Stimulated activated naive CD4-positive, alpha-beta T cell treated with Interleukin-2 at 50 U/mL for 16 hours (primary cell): ENCODE measurements around the gene SNTB2.
"Not testable (repeated sequence)": the region's sequence is repeated elsewhere in the genome, so short reads cannot be mapped to it uniquely, and the experiment has no call there.

Experiments
- DNase-seq: peaks from one replicate; lab custom pipeline; 2025; lab: John Stamatoyannopoulos, UW

The SNTB2 gene

DNA sequence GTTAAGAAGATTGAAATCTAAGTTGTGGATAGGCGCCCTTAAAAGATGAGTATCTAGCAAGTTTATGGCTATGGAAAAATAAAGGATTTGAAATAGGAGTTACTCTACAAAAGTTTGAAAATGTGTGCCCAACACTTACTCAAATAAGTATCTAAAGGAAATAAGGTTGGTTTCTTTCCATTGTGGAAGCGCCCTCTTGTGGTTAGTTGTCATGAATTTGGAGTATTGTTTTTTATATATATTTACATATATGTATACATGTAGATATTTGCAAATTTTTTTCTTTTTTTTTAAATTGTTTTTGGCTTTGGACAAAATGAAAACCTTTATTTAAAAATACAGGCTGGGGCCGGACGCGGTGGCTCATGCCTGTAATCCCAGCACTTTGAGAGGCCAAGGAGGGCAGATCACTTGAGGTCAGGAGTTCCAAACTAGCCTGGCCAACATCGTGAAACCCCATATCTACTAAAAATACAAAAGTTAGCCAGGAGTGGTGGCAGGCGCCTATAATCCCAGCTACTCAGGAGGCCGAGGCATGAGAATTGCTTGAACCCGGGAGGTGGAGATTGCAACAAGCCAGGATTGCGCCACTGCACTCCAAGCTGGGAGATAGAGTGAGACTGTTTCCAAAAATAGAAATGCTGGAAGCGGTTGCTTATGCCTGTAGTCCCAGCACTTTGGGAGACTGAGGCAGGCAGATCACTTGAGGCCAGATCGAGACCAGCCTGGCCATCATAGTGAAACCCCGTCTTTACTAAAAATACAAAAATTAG is 100.2 kb downstream of the SNTB2 start:
- no peak for DNase-seq

DNA sequence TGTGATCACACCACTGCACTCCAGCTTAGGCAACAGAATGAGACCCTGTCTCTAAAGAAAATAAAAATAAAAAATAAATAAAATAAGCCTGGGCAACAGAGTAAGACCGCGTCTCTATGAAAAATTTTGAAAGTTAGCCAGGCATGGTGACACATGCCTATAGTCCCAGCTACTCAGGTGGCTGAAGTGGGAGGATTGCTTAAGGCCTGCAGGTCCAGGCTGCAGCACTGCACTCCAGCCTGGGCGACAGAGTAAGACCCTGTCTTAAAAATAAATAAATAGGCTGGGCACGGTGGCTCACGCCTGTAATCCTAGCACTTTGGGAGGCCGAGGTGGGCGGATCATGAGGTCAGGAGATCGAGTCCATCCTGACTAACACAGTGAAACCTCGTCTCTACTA is 104.7 kb downstream of the SNTB2 start:
- not testable (repeated sequence) for DNase-seq

DNA sequence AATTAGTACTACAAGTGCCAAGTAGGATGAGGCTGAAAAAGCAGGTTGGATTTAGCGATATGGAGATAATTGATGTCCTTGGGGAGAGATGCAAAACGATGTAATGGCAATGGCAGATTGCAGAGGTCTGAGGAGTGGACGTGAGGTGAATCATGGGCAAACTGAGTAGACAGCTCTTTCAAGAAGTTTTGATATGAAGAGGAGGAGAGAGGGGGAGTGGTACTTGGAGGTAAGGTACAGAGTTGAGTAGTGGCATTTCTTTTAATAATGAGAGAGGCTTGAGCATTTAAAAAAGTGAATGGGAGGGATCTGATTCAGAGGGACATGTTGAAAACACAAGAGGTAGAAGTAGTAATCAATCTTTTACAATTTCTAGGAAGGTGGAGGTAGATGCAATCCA is 106.4 kb downstream of the SNTB2 start:
- no peak for DNase-seq

DNA sequence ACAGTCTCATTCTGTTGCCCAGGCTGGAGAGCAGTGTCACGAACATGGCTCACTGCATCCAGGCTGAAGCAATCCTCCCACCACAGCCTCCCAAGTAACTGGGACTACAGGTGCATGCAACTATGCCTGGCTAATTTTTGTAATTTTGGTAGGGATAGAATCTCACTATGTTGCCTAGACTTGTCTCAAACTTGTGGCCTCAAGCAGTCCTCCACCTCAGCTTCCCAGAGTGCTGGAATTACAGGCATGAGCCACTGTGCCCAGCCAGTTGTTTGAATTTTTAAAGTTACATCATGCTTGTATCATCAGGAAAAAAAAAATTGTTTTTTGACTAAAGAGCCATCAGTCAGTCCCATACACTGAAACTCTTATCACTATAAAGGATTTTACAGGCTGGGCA is 107.1 kb downstream of the SNTB2 start:
- DNase-seq = no peak

- DNase-seq = not testable (repeated sequence)
Measured at GRCh38 chr16:69296771-69297170, 109.8 kb downstream of the SNTB2 start.

GRCh38 chr16:69298261-69298660 is 111.3 kb downstream of the SNTB2 start:
- no peak for DNase-seq

DNA sequence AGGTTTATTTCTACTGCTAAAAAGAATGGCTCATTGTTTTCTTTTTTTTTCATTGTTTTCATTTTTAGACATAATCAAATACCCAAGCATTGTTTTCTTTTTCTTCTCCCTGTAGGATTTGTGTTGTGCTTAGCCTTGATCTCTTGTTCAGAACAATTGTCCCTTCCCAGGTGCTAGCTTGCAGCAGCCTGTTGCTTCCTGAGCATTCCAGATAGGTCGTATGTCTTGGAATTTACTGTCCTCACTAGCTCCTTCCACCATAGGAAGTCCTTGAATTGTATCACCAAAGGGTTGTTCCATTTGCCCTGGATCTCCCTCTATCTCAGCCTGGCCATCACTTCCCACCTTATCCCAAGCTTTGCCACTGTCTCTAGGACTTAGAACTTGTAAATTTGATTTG is 114.2 kb downstream of the SNTB2 start:
- DNase-seq = no peak

DNA sequence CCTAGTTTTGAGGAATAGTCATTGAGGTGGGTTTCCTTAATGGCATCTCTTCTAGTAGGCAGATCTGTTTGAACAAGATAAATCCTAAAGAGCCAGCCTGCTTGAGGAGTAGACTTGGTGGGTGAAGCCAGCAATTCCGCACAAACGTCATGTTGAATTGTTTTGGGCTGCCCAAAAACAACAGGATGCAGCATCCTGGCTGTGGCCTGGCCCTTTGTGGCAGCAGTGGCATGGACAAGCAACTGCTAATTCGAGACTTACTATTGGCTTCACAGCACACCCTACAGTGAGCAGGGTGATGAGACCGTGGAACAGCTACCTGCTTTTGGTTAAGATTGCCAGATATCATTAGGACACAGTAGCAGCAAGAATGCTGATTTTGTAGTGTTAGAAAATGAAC is 114.9 kb downstream of the SNTB2 start:
- no peak for DNase-seq

GRCh38 chr16:69302301-69302700 is 115.3 kb downstream of the SNTB2 start:
- DNase-seq = no peak

- no peak for DNase-seq
Measured at GRCh38 chr16:69306031-69306430, 119.1 kb downstream of the SNTB2 start.

GRCh38 chr16:69307091-69307490 is 120.1 kb downstream of the SNTB2 start:
- no peak for DNase-seq

DNA sequence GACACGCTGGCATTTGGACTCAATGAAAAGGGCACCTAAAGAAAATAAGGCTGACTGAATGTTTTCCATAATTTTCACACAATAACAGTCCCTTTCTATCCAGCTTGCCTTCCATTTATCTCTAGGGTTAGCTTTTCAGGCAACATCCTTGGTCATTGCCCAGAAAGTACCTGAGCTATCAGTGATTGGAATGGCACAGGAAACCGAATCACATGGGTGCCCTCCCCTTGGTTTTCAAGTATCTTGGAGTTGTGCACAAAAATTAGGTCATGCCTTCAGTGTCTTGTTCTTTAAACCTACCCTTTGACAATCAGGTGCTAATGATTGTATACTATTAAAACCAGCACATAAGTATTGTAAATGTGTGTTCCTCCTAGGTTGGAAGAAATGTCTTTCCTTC is 120.9 kb downstream of the SNTB2 start:
- no peak for DNase-seq

DNA sequence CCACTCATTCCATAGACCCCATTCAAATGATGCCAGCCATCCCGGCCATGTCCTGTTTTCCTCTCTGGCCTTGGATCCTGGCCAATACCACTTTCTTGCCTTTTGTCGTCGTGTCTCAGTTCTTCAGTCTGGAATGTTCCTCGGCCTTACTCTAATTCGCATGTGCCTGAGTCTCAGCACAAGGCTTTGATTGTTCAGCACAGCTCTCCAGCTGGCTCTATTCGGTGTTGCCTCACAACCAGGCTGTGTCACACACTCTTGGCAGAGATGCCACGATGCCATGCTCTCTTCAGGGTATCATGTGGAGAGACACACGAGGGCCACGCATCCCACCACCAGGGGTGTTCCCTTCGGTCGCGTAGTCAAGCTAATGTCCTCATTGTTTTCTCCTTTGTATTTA is 122.4 kb downstream of the SNTB2 start:
- no peak for DNase-seq

DNA sequence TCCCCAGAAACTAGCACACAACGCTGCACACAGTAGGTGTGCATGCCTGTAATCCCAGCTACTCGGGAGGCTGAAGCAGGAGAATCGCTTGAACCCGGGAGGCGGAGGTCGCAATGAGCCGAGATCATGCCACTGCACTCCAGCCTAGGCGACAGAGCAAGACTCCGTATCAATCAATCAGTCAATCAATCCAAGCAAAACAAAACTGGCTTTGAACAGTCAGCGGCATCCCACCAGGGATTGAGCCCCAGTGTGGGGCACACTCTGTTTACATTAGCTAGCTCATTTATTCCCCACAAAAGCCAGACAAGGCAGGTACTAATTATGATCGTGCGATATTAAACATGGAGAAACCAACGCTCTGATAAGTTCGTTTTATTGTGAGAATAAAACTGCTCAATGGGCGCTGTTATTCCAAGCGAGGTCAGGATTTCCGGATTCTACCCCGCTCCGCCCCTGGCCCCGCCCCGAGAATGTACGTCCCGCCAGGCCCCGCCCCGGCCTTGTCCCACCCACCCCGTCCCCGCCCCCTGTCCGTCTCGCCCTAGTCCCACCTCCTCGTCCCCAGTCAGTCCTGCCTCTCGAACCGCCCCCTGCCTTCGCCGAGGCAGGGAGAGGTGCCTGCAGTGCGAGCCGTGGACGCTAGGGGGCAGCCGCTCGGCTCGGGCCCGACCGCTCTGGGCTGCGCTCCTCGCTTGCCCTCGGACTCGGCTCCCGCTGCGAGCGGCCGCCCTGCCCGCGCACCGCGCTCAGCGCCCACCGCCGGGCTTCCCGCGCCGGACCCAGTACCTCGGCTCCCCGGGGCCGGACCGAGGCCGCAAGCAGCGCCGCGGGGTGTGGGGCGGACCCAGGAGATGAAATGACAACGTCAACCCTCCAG is 123.9 kb downstream of the SNTB2 start, which contains the start of gene VPS4A:
Gene VPS4A, plus strand, starts transcription at position 698 of the 880 bp plus-strand sequence. Its CDS starts 162 bp downstream, at position 860.
- DNase-seq = peak; percentile 97

DNA sequence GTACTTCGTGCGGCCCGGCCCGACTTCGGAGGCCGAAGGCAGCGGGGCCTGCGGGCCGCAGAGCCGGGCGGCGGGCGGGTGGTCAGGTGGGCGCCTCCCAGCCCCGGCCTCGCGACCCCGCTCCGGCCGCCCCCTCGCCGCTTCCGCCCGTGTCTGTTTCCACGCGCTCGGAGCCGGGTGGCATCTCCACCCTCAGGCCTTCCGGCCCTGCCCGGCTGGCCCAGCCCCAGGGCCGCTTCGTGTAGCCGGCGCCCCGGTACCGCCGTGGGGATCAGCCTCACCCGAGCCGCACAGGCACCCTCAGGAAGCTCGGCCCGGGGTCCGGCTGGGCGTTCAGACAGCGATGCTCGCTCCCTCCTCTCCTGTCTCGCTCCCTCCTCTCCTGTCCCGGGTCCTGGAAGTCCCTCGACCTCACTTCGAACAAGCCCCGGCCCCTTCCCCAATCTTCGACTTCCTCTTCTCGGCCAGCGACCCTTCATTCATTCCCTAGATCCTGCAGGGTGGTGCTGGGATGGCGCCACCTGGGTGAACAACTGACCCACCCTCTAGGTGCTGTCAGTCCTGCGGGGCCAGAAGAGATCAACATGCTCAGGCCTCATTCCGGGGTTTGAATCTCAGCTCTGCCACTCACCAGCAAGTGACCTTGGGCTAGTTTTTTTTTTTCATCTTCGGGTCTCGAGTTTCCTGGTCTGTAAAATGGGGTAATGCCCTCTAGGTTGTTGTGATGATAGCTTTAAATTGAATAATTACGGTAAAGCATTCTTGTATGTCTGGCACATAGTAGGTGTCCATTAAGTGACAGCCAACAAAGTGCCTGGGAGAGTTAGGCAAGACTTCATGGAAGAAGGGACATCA is 124.8 kb downstream of the SNTB2 start:
- peak; percentile 26 for DNase-seq

- DNase-seq = no peak
Measured at GRCh38 chr16:69313469-69313868, 126.5 kb downstream of the SNTB2 start.

DNA sequence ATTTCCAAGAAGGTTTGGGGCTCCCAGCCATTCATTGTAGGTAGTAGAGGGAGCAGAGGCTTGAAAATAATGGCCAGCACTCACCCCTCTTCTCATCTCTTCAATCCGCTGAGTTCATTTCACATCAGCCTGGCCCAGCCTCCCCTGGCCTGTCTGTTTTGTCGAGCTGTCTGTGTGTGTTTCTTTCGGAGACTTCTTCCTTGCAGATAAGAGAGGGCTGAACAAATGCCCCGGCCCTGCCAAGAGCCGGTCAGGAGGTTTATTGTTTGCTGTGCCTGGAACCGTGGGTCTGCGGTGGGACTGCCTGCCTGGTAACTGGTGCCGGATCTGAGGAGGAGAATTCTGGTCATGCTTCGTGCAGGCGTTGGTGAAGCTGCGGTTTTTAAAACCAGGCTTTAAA is 127.6 kb downstream of the SNTB2 start:
- no peak for DNase-seq

DNA sequence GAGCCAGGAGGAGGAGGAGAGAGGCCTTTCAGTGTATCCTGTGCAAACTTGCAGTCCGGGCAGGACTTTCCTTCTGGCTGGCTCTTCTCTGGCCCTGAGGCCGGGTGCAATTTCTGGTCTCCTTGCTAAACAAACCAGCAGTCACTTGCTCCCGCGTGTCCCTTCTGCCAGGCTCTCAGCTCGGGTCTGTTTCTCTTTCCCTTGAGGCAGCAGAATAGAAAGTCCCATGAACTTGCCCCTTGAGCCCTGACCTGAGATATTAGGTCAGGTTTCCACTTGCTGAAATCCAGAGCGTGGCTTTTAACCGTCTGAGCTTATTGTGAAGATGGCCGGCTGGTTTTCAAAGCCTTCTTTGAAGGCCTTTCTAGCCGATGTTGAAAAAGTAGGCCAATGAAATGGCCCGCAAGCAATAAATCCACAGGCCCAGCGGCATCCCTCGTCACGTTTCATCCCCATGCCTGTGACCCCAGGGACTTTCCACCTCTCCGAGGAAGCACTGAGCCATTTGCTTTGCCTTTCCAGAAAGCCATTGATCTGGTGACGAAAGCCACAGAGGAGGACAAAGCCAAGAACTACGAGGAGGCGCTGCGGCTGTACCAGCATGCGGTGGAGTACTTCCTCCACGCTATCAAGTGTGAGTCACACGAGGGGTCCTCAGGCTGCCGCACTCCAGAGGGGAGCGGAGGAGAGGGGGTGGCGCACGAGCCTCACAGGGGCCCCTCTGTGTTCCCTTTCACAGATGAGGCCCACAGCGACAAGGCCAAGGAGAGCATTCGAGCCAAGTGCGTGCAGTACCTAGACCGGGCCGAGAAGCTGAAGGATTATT is 128.7 kb downstream of the SNTB2 start:
- DNase-seq = no peak

DNA sequence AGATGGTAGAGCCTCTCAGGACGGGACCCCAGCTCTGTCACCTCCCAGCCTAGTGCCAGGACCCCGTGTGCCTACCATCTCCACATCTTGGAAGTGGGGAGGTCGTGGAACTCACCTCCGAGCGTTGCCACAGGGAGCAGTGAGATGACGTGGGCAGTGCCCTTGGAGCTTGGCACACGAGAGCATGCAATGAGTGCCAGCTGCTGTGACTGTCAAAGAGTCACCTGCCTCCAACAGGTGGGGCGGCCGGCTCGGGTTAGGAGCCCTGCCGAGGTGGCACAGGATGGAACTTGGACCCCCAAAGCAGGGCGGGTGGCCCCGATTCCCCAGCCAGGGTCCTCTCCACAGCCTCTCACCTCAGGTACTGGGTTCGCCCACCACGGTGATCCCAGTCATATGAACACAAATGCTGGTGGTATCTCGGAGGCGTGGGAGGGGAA is 129.7 kb downstream of the SNTB2 start:
- DNase-seq = no peak

DNA sequence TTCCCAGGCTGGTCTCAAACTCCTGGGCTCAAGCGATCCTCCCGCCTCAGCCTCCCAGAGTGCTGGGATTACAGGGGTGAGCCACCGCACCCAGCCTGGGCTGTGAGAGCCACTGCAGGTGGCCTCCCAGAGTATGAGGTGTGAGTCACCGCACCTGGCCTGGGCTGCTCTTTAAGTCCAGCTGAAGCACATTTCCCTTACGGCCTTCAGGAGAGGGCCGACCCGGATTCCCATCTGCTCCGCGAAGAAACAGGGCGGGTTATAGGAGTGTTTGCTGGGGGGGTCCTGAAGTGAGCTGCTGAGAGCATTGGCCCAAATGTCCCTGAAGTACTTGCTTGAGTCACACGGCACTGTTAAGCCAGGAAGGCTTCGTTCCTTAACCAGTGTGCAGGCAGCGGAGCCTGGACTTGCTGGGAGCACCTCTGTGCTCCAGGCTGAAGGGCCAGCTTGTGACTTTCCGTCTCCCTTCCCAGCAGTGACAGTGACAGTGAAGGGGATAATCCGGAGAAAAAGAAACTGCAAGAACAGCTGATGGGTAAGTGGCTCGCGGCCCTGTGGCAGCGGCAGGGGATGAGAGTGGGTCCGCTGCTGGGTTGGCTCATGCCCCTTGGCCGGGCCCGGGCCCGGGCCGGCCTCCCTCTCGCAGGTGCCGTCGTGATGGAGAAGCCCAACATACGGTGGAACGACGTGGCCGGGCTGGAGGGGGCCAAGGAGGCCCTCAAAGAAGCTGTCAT is 131.4 kb downstream of the SNTB2 start:
- no peak for DNase-seq

DNA sequence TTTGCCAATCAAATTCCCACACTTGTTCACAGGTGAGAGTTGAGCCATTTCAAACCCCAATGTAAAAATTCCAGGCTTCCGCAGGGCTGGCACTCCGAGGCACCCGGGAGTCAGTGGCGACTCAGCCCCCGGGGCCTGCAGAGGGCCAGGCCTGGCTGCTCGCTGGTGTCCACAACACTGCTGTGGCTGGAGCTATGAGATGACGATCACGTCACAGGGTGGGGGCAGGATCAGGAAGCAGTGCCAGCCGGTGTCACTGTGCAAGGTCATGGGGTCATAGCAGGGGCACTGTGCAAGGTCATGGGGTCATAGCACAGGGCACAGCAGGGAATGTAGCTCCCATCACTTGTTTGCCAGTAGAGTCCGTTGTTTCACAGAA is 131.9 kb downstream of the SNTB2 start:
- DNase-seq = no peak
